Keratinocyte (primary cell): Measurements from ENCODE around the gene KIF14. TPM values are rescaled to one million over a fixed set of nuclear protein-coding genes. Genes with fewer than 3 reads are reported as not detected.

Experiments used
- DNase-seq: peaks from one replicate; pipeline ENCODE4 v3.0.0-alpha.2; 2011; ENCODE audit warnings: low read depth, missing footprints, low spot score
- FAIRE-seq: peaks from 2 replicates; lab custom pipeline; 2011; peaks lifted over from hg19 to GRCh38; lab: Jason Lieb, UNC
- H2AFZ ChIP-seq: 2 replicates; pipeline ENCODE4 v1.6.0; 2012; ENCODE audit warnings: low read length, control low read depth, inconsistent platforms; ENCODE audit not compliant: control insufficient read depth
- H3K27ac ChIP-seq: 2 replicates; pipeline ENCODE4 v1.5.1; 2011; ENCODE audit warnings: low read length; ENCODE audit not compliant: control insufficient read depth, insufficient read depth
- H3K27me3 ChIP-seq: 3 replicates; pipeline ENCODE4 v1.6.0; 2011; ENCODE audit warnings: low read length; ENCODE audit not compliant: control insufficient read depth, insufficient read depth; ENCODE audit errors: extremely low read depth
- H3K36me3 ChIP-seq, 2 experiments: 2 replicates in 1 of 2; 3 replicates in 1 of 2; pipeline ENCODE4 v1.5.1; 2011; ENCODE audit warnings: low read length in 2 of 2, mild to moderate bottlenecking in 1 of 2; ENCODE audit not compliant: control insufficient read depth in 2 of 2, insufficient read depth in 2 of 2; ENCODE audit errors: extremely low read depth in 1 of 2
- H3K4me1 ChIP-seq: 3 replicates; pipeline ENCODE4 v1.5.1; 2011; ENCODE audit warnings: low read length; ENCODE audit not compliant: control insufficient read depth, insufficient read depth; ENCODE audit errors: extremely low read depth
- H3K4me2 ChIP-seq: 3 replicates; pipeline ENCODE4 v1.6.0; 2011; ENCODE audit warnings: low read depth, low read length; ENCODE audit not compliant: control insufficient read depth, insufficient read depth; ENCODE audit errors: extremely low read depth
- H3K4me3 ChIP-seq, 3 experiments: fragments of 200-600 bp in 1 of 3; sonication (generic) in 1 of 3; 2 replicates in 2 of 3; 3 replicates in 1 of 3; pipeline ENCODE4 v1.5.1; 2011 to 2016; ENCODE audit warnings: low read length in 3 of 3, mild to moderate bottlenecking in 3 of 3, control low read depth in 2 of 3, inconsistent platforms in 1 of 3, low read depth in 1 of 3, mixed read lengths in 1 of 3, mixed run types in 1 of 3, moderate library complexity in 1 of 3; ENCODE audit not compliant: control insufficient read depth in 2 of 3, insufficient read depth in 2 of 3; ENCODE audit errors: extremely low read depth in 1 of 3
- H3K79me2 ChIP-seq: 2 replicates; pipeline ENCODE4 v1.6.0; 2012; ENCODE audit warnings: low read length; ENCODE audit not compliant: control insufficient read depth, insufficient read depth
- H3K9ac ChIP-seq: 3 replicates; pipeline ENCODE4 v1.6.0; 2011; ENCODE audit warnings: low read length; ENCODE audit not compliant: control insufficient read depth, insufficient read depth; ENCODE audit errors: extremely low read depth
- H3K9me1 ChIP-seq: 3 replicates; pipeline ENCODE4 v1.6.0; 2011; ENCODE audit warnings: low read length; ENCODE audit not compliant: control insufficient read depth, insufficient read depth; ENCODE audit errors: extremely low read depth
- H3K9me3 ChIP-seq: 2 replicates; pipeline ENCODE4 v1.5.1; 2012; ENCODE audit warnings: low read depth, low read length; ENCODE audit not compliant: control insufficient read depth
- H4K20me1 ChIP-seq: 3 replicates; pipeline ENCODE4 v1.6.0; 2011; ENCODE audit warnings: low read length; ENCODE audit not compliant: control insufficient read depth, insufficient read depth; ENCODE audit errors: extremely low read depth
- EZH2 ChIP-seq: IDR thresholded peaks from one replicate; pipeline ENCODE4 v1.6.1; 2012; ENCODE audit warnings: inconsistent platforms, mild to moderate bottlenecking, low read length, moderate library complexity
- dilution Hi-C: fragments of 300-500 bp; cut with MboI; formaldehyde crosslinking; loops from one replicate; pipeline ENCODE4 v1.7.0; 2020; ENCODE audit warnings: low sequenced_read_pairs; ENCODE audit not compliant: extremely low pct_ligation_motif_present
- polyA plus RNA-seq, 5 experiments: library from polyadenylated mRNA; depleted of rRNA in 3 of 5; stranded (reverse) in 3 of 5; stranded (forward) in 1 of 5; unstranded in 1 of 5; fragments of >200 nt; gene quantifications; 1 replicate in 1 of 5; 2 replicates in 3 of 5; 3 replicates in 1 of 5; pipeline versions ENCODE4 v1.2.1 to v1.2.3, GENCODE V29; 2011 to 2012; ENCODE audit warnings: missing spikeins in 2 of 5, low read depth in 1 of 5, low replicate concordance in 1 of 5
- TF ChIP-seq, protein P1 (sequence below), 3 experiments: IDR thresholded peaks in 1 of 3; conservative IDR thresholded peaks in 1 of 3; optimal IDR thresholded peaks in 1 of 3; 2 replicates in 2 of 3; 3 replicates in 1 of 3; pipeline versions ENCODE3 to v1.5.1; 2011; ENCODE audit warnings: low read length in 3 of 3, mild to moderate bottlenecking in 3 of 3, moderate library complexity in 2 of 3, control low read depth in 1 of 3, inconsistent platforms in 1 of 3; ENCODE audit not compliant: insufficient read depth in 2 of 3; ENCODE audit errors: extremely low read depth in 1 of 3

The KIF14 gene
- polyA plus RNA-seq, 1 donor (not counting 4 experiments of a cell fraction or from before 2014, with no cell fraction given), result 6.2 TPM

GRCh38 chr1:200627575-200628222, 7.1 kb upstream of the KIF14 start:
- dilution Hi-C loops, result no loop called here
- FAIRE-seq (no peak), DNase-seq (no peak)
- Histone ChIP-seq H3K9ac (no peak overlapping the region), H4K20me1 (no peaks in the 10 kb centered on the region), H3K4me2 (no peak overlapping the region), H3K4me3 (no peak overlapping the region), H3K36me3 (no peaks in the 10 kb centered on the region), H3K4me1 (peaks cover 24% of the 10 kb centered on the region), H3K79me2 (no peaks in the 10 kb centered on the region), H2AFZ (peak overlapping the region; percentile 49), H3K27me3 (no peaks in the 10 kb centered on the region), H3K27ac (no peak overlapping the region), H3K9me3 (no peaks in the 10 kb centered on the region), H3K9me1 (no peaks in the 10 kb centered on the region)
- no peak for TF ChIP-seq EZH2
- TF ChIP-seq, protein P1, sequence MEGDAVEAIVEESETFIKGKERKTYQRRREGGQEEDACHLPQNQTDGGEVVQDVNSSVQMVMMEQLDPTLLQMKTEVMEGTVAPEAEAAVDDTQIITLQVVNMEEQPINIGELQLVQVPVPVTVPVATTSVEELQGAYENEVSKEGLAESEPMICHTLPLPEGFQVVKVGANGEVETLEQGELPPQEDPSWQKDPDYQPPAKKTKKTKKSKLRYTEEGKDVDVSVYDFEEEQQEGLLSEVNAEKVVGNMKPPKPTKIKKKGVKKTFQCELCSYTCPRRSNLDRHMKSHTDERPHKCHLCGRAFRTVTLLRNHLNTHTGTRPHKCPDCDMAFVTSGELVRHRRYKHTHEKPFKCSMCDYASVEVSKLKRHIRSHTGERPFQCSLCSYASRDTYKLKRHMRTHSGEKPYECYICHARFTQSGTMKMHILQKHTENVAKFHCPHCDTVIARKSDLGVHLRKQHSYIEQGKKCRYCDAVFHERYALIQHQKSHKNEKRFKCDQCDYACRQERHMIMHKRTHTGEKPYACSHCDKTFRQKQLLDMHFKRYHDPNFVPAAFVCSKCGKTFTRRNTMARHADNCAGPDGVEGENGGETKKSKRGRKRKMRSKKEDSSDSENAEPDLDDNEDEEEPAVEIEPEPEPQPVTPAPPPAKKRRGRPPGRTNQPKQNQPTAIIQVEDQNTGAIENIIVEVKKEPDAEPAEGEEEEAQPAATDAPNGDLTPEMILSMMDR (optimal IDR thresholded peaks at IDR 0.05 in 1 of 3, IDR thresholded peaks at IDR 0.05 in 1 of 3, conservative IDR thresholded peaks at IDR 0.05 in 1 of 3; ENCODE audit: extremely low read depth in 1 of 3, insufficient read depth in 2 of 3, low read length in 3 of 3), result no peak

GRCh38 chr1:200626853-200627534, 6.4 kb upstream of the KIF14 start:
- Histone ChIP-seq H3K27ac (no peak overlapping the region), H4K20me1 (no peaks in the 10 kb centered on the region), H3K36me3 (no peaks in the 10 kb centered on the region), H3K79me2 (no peaks in the 10 kb centered on the region), H3K4me1 (peaks cover 26% of the 10 kb centered on the region), H3K9me1 (no peaks in the 10 kb centered on the region), H3K4me3 (no peak overlapping the region), H3K27me3 (no peaks in the 10 kb centered on the region), H3K9me3 (no peaks in the 10 kb centered on the region), H2AFZ (no peak overlapping the region), H3K4me2 (no peak overlapping the region), H3K9ac (no peak overlapping the region)
- no peak for DNase-seq
- dilution Hi-C loops, result no loop called here
- no peak for TF ChIP-seq EZH2
- TF ChIP-seq, protein P1 (optimal IDR thresholded peaks at IDR 0.05 in 1 of 3, IDR thresholded peaks at IDR 0.05 in 1 of 3, conservative IDR thresholded peaks at IDR 0.05 in 1 of 3; ENCODE audit: extremely low read depth in 1 of 3, insufficient read depth in 2 of 3, low read length in 3 of 3), result no peak
- no peak for FAIRE-seq
